Activated T-cell treated with anti-CD3 and anti-CD28 coated beads for 4 hours (primary cell): ENCODE data around the gene RPL31.
"Not testable (repeated sequence)": the region's sequence is repeated elsewhere in the genome, so short reads cannot be mapped to it uniquely, and the experiment has no call there.

Experiments
- DNase-seq: peaks from one replicate; pipeline ENCODE4 v3.0.0-alpha.2; 2020

Gene RPL31

GRCh38 chr2:101030866-101031554 is 28.9 kb downstream of the RPL31 start:
- DNase-seq, result no peak

- DNase-seq, result no peak
These were observed 30.1 kb downstream of the RPL31 start for GRCh38 chr2:101032084-101032776.

GRCh38 chr2:101036562-101036961 is 34.5 kb downstream of the RPL31 start:
- no peak for DNase-seq

GRCh38 chr2:101037161-101037755 is 35.2 kb downstream of the RPL31 start:
- no peak for DNase-seq

- DNase-seq, result no peak
These were observed 36.6 kb downstream of the RPL31 start for GRCh38 chr2:101038455-101039255.

DNA sequence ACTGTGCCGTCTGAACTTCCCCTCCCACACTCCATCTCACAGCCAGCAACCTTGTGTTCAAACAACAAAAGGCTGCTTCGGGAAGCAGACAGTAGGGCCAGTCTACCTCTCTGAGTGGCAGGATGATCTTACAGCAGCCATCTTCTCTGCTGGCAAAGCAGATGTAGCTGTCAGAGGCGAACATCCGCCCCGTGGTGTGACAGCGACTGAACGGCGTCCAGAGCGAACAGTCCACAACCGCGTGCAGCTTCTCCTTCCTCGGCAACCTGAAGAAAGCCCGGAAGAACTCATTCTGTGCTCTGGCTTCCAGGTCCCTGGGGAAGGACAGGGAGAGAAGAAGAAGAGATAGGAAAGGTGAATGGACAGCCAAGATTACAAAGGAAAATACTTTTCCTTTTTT is 38.0 kb downstream of the RPL31 start:
- DNase-seq, result no peak

- no peak for DNase-seq
These were observed 38.7 kb downstream of the RPL31 start for GRCh38 chr2:101040761-101041160.

- DNase-seq, result no peak
These were observed 39.3 kb downstream of the RPL31 start for GRCh38 chr2:101041413-101041812.

- DNase-seq, result no peak
These were observed 43.2 kb downstream of the RPL31 start for GRCh38 chr2:101045330-101045729.

DNA sequence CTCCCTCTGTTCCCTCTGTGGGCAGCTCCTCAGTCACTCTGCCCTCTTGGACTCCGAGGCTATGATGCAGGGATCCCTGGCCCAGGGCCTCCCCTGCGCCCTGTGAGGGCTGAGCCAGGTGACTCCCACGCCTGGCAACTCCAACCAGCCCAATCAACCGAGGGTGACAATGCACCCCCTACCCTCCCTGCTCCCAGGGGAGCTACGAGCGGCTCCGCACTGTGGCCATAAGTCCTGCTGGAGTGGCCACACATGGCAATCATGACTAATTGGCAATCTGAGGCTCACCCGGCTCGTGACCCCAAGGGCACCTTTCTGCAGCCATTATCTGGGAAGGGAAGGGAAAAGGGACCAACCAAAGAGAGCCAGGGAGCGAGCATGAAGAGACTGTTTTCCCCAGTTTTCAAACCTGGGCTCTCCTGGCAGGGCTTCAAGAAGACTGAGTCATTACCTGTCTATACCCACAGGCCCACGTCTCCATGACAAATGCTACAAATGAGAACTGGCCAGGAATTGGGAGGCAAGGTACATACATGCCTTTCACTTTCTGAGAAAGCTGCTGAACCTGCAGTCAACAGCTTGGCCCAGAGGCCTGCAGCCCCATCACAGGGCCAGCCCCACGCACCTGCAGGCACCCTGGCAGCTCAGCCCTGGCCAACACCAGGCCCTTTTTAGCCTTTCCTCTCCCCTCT is 45.1 kb downstream of the RPL31 start:
- DNase-seq, result no peak

DNA sequence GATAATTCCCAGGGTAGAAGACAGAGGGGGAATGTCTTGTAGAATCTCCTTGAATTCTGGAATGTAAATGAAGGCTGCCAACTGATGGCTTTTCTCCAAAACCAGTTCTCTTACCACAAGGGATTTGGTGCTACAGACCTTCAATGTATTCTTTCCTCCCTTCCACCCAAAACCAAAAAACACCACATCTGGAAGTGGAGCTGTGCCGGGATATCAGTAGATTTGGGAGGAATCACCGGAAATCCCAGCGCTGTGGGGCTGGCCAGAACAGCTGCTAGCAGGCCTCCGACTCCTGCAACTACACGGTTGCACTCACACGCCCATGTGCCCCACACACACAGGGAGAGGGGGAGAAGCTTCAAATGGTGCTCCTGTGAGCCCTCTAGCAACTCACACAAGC is 45.7 kb downstream of the RPL31 start:
- DNase-seq, result no peak

- DNase-seq, result no peak
These were observed 46.7 kb downstream of the RPL31 start for GRCh38 chr2:101048756-101049155.

GRCh38 chr2:101050886-101051285 is 48.8 kb downstream of the RPL31 start:
- not testable (repeated sequence) for DNase-seq

GRCh38 chr2:101052147-101052546 is 50.1 kb downstream of the RPL31 start:
- no peak for DNase-seq

DNA sequence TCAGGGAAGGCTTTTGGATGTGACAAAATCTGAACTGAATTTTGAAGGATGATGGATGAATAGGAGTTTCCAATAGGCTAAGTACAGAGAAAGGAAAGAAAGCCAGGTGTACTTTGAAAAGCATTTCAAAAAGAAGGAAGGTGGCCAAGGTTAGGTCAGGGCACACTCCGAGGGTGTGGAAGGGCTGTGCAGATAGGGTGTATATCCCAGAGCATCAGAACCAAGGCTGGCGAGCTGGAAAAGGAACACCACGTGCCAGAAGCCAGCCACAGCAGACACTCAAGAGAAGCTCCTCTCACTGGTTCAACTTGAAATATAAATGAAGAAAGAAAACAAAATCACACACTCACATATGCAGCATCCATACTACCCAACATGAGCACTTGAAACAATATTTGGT is 51.0 kb downstream of the RPL31 start:
- DNase-seq, result no peak
